KMS-11 (cell line): ENCODE results near the gene NGEF.

Source experiments
- H2AFZ ChIP-seq: fragments of 200-600 bp; sonication (generic); 2 replicates; pipeline ENCODE4 v1.6.1; 2016; ENCODE audit warnings: antibody characterized with exemption, mixed run types, low read depth
- H3K27ac ChIP-seq: fragments of 200-600 bp; sonication (generic); 2 replicates; pipeline ENCODE4 v1.6.1; 2016; ENCODE audit warnings: mild to moderate bottlenecking, mixed run types
- H3K27me3 ChIP-seq: fragments of 200-600 bp; sonication (generic); 2 replicates; pipeline ENCODE4 v1.6.1; 2017; ENCODE audit warnings: mild to moderate bottlenecking, low read depth, mixed run types, moderate library complexity; ENCODE audit not compliant: insufficient read depth
- H3K36me3 ChIP-seq: fragments of 200-600 bp; sonication (generic); 2 replicates; pipeline ENCODE4 v1.6.1; 2017; ENCODE audit warnings: mild to moderate bottlenecking, mixed run types; ENCODE audit not compliant: insufficient read depth
- H3K4me1 ChIP-seq: fragments of 200-600 bp; sonication (generic); 2 replicates; pipeline ENCODE4 v1.6.1; 2016; ENCODE audit warnings: mild to moderate bottlenecking, low read depth, mixed run types; ENCODE audit not compliant: poor library complexity, severe bottlenecking
- H3K4me2 ChIP-seq: fragments of 200-600 bp; sonication (generic); 2 replicates; pipeline ENCODE4 v1.7.0; 2016; ENCODE audit warnings: mild to moderate bottlenecking, mixed run types
- H3K4me3 ChIP-seq: fragments of 200-600 bp; sonication (generic); IDR thresholded peaks from 2 replicates; pipeline ENCODE4 v1.6.1; 2017; ENCODE audit warnings: low read depth, low read length, mixed read lengths; ENCODE audit not compliant: insufficient read depth
- H3K79me2 ChIP-seq: fragments of 200-600 bp; sonication (generic); 2 replicates; pipeline ENCODE4 v1.6.1; 2016; ENCODE audit warnings: low read depth, mixed run types; ENCODE audit not compliant: insufficient read depth
- H3K9ac ChIP-seq: fragments of 200-600 bp; sonication (generic); 2 replicates; pipeline ENCODE4 v1.6.1; 2016; ENCODE audit warnings: mild to moderate bottlenecking, mixed run types
- H4K20me1 ChIP-seq: fragments of 200-600 bp; sonication (generic); 2 replicates; pipeline ENCODE4 v1.6.1; 2016; ENCODE audit warnings: mild to moderate bottlenecking, mixed run types; ENCODE audit not compliant: insufficient read depth
- CTCF ChIP-seq: fragments of 200-600 bp; sonication (generic); conservative IDR thresholded peaks from 2 replicates; pipeline ENCODE4 v1.6.1; 2017; ENCODE audit warnings: low read depth, mild to moderate bottlenecking, antibody characterized with exemption, low read length, moderate library complexity, mixed read lengths

NGEF gene

GRCh38 chr2:232873292-232873908, 139.7 kb downstream of the NGEF start:
- Histone ChIP-seq H4K20me1 (no peaks in the 10 kb centered on the region), H3K9ac (no peak overlapping the region), H3K4me3 (no peak overlapping the region), H3K79me2 (no peaks in the 10 kb centered on the region), H3K27ac (no peak overlapping the region), H2AFZ (no peak overlapping the region), H3K4me2 (no peak overlapping the region), H3K36me3 (no peaks in the 10 kb centered on the region), H3K4me1 (no peaks in the 10 kb centered on the region), H3K27me3 (no peaks in the 10 kb centered on the region)
- TF ChIP-seq CTCF: no peak

DNA sequence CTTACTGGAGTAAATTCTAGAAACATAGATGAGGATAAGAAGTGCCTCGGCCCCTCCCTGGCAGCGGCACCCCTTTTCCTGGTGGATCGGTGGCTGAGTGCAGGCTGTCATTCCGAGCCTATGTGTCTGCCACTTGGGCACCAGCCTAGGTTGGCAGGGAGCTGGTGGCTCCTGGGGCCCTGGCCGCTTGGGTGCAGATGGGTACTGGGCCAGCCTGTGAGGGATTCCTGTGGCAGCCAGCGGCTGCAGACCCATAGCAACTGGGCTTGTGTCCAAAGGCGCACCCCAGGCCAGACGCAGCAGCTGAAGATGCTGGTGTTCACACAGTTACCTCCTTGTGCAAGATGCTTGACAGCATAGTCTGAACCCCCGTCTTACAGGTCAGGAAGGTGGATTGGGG, 140.2 kb downstream of the NGEF start:
- Histone ChIP-seq H3K4me2 (no peak overlapping the region), H3K27me3 (no peaks in the 10 kb centered on the region), H3K4me3 (no peak overlapping the region), H3K79me2 (no peaks in the 10 kb centered on the region), H3K27ac (no peak overlapping the region), H3K4me1 (no peaks in the 10 kb centered on the region), H2AFZ (no peak overlapping the region), H3K9ac (no peak overlapping the region), H3K36me3 (no peaks in the 10 kb centered on the region), H4K20me1 (no peaks in the 10 kb centered on the region)
- TF ChIP-seq CTCF: no peak

DNA sequence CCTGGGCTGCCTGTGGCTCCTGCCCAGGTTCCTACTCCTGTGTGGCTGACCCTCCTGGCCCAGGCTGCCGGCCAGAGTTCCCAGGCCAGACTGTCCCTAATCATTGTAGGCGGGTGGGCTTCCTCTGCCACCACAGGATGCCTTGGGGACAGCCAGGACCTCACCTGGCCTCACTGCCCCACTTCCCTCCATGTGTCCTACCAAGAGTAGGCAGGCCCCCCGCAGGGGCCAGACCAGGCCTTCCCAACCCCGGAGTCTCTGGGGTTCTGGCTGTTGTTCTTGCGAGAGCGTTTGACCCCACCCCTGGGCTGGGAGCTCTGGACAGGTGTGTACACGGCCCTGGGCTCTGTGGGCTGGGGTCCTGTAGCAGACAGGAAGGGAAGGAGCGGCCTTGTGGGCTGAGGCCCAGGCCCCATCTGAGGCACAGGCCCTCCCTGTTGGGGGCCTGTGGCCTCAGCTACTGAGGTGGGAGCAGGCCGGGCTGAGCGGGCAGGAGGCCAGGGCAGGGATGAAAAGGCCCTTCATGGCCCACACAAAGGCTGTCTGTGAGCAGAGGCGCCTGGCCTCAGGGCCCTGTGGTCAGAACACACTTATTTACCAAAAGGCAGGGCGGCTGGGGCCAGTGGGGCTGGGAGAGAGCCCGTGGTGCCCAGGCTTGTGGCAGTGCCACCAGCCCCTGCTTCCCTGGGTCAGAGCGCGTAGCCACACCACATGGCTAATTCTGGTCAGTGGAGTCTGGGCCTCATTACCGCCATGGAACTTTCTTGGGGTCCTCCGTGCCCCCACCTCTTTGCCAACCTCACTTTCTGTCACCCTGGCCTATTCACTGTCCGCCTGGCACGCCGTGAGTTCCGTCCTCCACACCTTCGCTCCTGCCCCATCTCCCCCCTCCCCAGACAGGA, 141.0 kb downstream of the NGEF start:
- no peak overlapping the region for H2AFZ ChIP-seq
- no peak overlapping the region for H3K9ac ChIP-seq
- no peaks in the 10 kb centered on the region for H3K79me2 ChIP-seq
- no peaks in the 10 kb centered on the region for H3K36me3 ChIP-seq
- H3K4me1 ChIP-seq: no peaks in the 10 kb centered on the region
- H3K27me3 ChIP-seq: no peaks in the 10 kb centered on the region
- H3K4me2 ChIP-seq: no peak overlapping the region
- H3K27ac ChIP-seq: no peak overlapping the region
- no peak overlapping the region for H3K4me3 ChIP-seq
- H4K20me1 ChIP-seq: no peaks in the 10 kb centered on the region
- no peak for TF ChIP-seq CTCF

- Histone ChIP-seq H3K9ac (no peak overlapping the region), H3K36me3 (no peaks in the 10 kb centered on the region), H3K27ac (no peak overlapping the region), H3K4me3 (no peak overlapping the region), H2AFZ (no peak overlapping the region), H3K4me2 (no peak overlapping the region), H3K27me3 (no peaks in the 10 kb centered on the region), H4K20me1 (no peaks in the 10 kb centered on the region), H3K79me2 (no peaks in the 10 kb centered on the region), H3K4me1 (no peaks in the 10 kb centered on the region)
- TF ChIP-seq CTCF: no peak
These were observed 141.6 kb downstream of the NGEF start for GRCh38 chr2:232871418-232871834.
